Astrocyte (in vitro differentiated cells and primary cell): ENCODE results near the gene COLGALT1.

Experiments used
- CTCF ChIP-seq: IDR thresholded peaks from 2 replicates; pipeline ENCODE4 v1.5.1; 2011; ENCODE audit warnings: low read depth, mild to moderate bottlenecking, inconsistent platforms, low read length, moderate library complexity; ENCODE audit not compliant: insufficient read depth
- EZH2 ChIP-seq: IDR thresholded peaks from 2 replicates; pipeline ENCODE4 v1.6.1; 2012; ENCODE audit warnings: mild to moderate bottlenecking, low read length, inconsistent platforms; ENCODE audit not compliant: insufficient read depth

GRCh38 chr19:17629760-17630159, 74.3 kb downstream of the COLGALT1 start:
- TF ChIP-seq CTCF (no peak), EZH2 (no peak)
